ENCODE data around the gene CSTF3.
"Not testable (repeated sequence)": the region's sequence is repeated elsewhere in the genome, so short reads cannot be mapped to it uniquely, and the experiment has no call there.

- TF ChIP-seq, protein P1, sequence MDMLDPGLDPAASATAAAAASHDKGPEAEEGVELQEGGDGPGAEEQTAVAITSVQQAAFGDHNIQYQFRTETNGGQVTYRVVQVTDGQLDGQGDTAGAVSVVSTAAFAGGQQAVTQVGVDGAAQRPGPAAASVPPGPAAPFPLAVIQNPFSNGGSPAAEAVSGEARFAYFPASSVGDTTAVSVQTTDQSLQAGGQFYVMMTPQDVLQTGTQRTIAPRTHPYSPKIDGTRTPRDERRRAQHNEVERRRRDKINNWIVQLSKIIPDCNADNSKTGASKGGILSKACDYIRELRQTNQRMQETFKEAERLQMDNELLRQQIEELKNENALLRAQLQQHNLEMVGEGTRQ (IDR thresholded peaks at IDR 0.05; ENCODE audit: low read depth, low read length), result not testable (repeated sequence)
- TF ChIP-seq, protein P2, sequence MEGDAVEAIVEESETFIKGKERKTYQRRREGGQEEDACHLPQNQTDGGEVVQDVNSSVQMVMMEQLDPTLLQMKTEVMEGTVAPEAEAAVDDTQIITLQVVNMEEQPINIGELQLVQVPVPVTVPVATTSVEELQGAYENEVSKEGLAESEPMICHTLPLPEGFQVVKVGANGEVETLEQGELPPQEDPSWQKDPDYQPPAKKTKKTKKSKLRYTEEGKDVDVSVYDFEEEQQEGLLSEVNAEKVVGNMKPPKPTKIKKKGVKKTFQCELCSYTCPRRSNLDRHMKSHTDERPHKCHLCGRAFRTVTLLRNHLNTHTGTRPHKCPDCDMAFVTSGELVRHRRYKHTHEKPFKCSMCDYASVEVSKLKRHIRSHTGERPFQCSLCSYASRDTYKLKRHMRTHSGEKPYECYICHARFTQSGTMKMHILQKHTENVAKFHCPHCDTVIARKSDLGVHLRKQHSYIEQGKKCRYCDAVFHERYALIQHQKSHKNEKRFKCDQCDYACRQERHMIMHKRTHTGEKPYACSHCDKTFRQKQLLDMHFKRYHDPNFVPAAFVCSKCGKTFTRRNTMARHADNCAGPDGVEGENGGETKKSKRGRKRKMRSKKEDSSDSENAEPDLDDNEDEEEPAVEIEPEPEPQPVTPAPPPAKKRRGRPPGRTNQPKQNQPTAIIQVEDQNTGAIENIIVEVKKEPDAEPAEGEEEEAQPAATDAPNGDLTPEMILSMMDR (conservative IDR thresholded peaks at IDR 0.05; ENCODE audit: low read depth, low read length), result not testable (repeated sequence)
- not testable (repeated sequence) for TF ChIP-seq POLR2A (IDR thresholded peaks at IDR 0.05; ENCODE audit: low read depth, low read length); RFX5 (IDR thresholded peaks at IDR 0.05; ENCODE audit: low read depth, low read length); FOS (IDR thresholded peaks at IDR 0.05; ENCODE audit: low read depth, low read length); MAFK (IDR thresholded peaks at IDR 0.05; ENCODE audit: low read depth, low read length); SMC3 (IDR thresholded peaks at IDR 0.05; ENCODE audit: low read depth, low read length); RAD21 (IDR thresholded peaks at IDR 0.05; ENCODE audit: low read length); MXI1 (IDR thresholded peaks at IDR 0.05; ENCODE audit: borderline replicate concordance, low read depth, low read length); ELK1 (IDR thresholded peaks at IDR 0.05; ENCODE audit: borderline replicate concordance, low read depth, low read length); CEBPB (IDR thresholded peaks at IDR 0.05; ENCODE audit: low read depth, low read length)
Observed at GRCh38 chr11:33048701-33049100, 112.6 kb downstream of the CSTF3 start.
